ENCODE data around the gene ATP1A3.

Gene ATP1A3

DNA sequence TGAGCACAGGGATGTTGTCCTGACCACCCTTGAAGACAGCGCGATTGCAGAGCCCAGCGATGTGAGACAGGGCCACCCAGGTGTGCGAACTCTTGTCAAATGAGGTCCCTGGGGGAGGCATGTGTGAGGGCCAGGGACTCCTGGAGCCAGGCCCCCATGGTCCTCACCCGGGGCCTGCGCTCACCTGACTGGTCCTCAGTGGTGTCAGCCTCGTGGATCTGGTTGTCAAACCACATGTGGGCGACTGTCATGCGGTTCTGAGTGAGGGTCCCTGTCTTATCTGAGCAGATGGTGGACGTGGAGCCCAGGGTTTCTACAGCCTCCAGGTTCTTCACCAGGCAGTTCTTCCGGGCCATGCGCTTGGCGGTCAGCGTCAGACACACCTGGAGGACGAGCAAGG is 12.3 kb downstream of the ATP1A3 start:
- no peak for DNase-seq

DNA sequence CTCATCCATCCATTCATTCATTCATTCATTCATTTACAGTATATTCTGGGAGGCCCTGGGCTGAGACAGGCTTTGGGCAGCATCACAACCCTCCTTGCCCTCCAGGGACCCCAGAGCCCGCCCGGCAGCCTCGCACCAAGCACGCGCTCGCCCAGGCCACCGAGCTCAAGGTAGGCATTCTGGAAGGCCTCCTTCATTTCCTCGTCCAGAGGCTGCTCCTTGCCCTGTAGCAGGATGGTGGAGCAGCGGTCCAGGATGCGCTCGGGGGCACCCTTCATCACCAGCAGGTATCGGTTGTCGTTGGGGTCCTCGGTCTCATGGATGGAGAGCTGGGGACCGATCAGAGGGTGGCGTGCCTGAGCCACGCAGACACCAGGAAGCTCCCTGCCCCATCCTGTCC is 15.6 kb downstream of the ATP1A3 start:
- DNase-seq: no peak

DNA sequence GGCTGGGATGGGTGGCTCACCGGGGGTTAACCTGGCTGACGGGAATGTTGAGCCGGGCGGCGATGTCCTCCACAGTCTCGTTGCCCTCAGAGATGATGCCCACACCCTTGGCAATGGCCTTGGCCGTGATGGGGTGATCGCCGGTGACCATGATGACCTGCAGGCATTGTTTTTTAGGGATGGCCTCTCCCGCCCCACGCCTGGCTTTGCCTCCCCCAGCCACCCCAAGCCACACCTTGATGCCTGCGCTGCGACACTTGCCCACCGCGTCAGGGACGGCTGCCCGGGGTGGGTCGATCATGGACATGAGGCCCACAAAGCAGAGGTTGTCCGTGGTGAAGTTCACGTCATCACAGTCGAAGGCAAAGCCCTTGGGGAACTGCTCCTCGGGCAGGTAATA is 16.1 kb downstream of the ATP1A3 start:
- DNase-seq: no peak

GRCh38 chr19:41974652-41975051 is 19.4 kb downstream of the ATP1A3 start:
- no peak for DNase-seq

DNA sequence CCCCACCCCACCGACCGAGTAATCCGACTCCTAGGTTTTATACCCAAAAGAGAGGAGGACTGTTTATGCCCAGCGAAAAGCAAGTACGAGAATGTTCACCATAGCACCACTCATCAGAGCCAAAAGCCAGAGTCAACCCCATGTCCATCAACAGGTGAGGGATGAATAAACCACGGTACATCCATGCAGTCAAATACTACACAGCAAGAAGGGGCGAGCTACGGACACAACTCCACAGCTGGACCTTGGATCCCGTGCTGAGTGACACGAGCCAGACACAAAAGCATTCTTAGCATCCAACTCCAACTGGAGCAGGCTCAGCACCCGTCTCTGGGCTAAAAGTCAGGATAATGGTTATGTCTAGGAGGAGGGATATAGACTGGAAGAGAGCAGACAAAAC is 22.7 kb downstream of the ATP1A3 start:
- no peak for DNase-seq

GRCh38 chr19:41969772-41970458 is 24.1 kb downstream of the ATP1A3 start:
- DNase-seq: no peak

DNA sequence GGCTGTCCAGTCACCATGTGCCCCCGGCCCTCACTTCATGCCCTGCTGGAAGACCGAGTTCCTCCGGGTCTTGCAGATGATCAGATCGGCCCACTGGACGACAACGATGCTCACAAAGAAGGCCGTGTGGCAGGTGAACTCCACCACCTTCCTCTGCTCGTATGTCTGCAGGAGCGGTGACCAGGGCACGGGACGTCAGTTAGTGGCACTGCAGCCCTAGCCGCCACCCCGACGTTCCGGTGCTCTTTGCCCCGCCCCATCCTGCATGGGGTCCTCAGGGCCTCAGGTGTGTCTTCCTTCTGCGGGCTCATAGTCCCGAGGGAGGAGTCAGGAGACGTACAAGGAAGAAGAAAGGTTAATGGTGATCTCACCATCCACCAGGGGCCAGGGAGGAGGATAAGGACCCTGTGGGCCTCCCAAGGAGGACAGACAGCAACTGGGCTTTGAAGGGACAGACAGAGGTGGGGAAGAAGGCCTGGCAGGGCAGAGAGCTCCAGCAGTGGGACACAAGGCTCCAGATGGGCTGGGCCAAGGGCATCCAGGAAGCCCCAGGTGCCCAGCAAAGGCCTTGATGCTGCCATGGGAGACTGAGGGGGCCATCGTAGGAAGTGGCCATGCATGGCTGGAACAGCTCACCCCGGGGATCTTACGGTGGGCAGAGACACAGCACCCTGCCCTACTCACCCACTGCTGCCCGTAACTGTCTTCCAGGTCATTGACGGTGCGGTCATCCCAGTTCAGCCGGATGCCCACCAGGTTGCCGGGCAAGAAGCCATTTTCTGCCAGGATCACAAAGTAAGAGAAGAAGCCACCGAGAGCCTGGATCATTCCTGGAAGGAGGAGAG is 25.1 kb downstream of the ATP1A3 start:
- DNase-seq: no peak

GRCh38 chr19:41967054-41967783 is 26.8 kb downstream of the ATP1A3 start:
- DNase-seq: no peak

- no peak for DNase-seq
Observed at GRCh38 chr19:41965106-41965505, 28.9 kb downstream of the ATP1A3 start.

DNA sequence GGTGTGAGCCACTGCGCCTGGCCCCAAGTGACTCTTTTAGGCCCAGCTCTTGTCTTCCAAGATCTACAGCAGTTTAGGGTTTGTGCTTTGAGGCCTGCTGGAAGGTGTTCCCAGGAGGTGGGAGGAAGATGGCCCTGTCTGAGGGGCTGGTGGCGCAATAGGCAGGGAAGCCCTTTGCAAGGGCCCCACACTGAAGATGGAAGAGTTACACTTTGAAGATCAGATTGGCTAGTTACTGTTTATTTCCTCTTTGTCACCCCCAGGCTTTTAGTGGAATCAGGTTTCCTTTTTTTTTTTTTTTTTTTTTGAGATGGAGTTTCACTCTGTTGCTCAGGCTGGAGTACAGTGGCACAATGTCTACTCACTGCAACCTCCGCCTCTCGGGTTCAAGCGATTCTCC is 33.1 kb downstream of the ATP1A3 start:
- DNase-seq: no peak

DNA sequence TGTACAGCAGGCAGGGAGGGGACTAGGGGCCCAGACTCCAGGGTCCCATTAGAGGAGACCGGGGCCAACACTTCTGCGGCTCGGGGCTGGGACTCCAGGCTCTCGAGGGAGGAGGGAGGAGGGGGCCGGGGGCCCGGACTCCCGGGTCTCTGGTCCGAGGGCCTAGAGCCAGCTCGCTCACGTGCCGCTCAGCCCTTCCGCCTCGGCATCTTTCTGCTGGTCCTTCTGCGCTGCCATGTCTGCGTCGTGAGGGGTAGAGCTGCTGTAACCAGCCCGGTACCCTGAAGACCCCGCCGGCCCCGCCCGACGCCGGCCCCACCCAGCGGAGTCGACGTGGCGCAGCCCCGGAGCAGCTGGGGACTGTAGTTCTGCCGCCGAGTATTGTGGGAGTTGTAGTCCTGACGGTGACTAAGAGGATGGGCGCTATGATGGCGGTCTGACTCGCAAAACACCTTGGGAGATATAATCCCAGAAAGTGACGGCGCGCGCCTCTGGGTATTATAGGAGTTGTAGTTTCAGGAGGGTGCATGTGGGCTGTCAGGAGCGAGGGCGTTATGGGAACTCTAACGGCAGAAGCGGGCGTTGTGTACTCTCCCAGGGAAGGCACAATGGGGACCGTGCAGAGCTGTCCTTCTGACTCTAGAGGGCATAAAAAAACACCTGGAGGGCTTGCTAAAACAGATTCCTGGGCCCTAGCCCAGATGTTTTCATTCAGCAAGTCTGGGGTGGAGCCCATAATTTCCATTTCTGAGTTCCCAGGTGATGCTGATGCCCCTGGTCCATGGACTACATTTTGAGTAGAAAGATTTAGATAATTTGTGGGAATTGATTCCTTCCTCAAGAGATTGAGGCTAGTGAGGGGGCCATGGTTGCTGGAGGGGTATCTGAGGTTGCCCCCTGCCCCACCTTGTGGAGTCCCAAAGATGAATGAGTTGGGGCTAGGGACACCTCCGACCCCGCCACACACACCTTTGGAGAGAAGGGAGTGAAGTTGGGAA is 34.7 kb downstream of the ATP1A3 start, which contains the start of gene RABAC1:
Gene RABAC1 (minus strand): TSS at position 266 of the 998 bp plus-strand sequence. CDS start 29 bp downstream, at position 237.
- peak; percentile 88 for DNase-seq

- DNase-seq: peak; percentile 84
Observed at GRCh38 chr19:41958367-41959055, 35.5 kb downstream of the ATP1A3 start.

GRCh38 chr19:41957838-41958366 is 36.1 kb downstream of the ATP1A3 start:
- DNase-seq: peak; percentile 30

DNA sequence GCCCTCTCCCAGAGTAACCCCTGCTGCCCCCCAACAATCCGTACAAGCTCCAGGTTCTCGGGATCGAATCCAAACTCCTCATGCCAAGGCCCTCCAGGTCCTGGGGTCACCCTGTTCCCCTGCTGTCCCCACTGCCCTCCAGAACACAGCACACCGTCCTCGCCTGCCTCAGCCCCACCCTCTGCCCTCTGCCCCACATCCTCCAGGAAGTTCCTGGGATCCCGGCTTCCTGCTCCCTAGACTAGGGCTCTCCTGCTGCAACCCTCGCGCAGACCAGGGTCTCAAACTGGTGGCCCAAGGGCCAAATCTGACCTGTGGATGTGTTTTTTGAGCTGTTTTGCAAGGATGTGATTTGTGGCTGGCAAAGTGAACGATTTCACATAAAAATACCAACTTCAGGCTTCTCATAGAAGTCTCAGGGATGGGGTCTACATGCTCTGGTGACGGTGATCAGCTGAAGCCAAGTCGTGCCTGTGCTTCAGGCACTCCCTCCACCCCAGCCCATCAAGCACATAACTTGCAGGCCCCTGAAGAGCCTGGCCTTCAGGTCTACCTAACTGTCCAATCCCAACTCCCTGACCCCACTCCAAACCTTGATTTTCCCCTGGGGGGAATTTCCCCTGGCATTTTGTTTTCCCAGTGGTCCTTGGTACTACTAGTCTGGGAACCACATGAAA is 36.7 kb downstream of the ATP1A3 start:
- DNase-seq: no peak

- no peak for DNase-seq
Observed at GRCh38 chr19:41956621-41957020, 37.4 kb downstream of the ATP1A3 start.

DNA sequence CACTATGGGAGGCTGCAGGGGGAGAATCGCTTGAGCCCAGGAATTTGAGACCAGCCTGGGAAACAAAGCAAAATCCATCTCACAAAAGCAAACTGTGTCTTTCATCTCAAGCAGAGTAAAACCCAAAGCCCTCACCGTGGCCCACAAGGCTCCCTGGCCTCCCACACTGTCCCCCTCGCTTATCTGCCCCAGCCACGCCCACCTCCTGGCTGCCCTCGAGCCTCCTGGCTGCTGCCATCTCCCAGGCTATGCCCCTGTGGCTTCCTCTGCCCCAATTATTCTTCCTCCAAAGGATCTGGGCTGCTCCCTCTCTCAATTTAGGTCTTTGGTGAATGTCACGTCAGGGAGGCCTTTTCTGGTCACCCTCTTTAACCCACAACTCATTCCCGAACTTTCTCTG is 38.5 kb downstream of the ATP1A3 start:
- DNase-seq: no peak

- peak; percentile 91 for DNase-seq
Observed at GRCh38 chr19:41951686-41952172, 42.3 kb downstream of the ATP1A3 start.

GRCh38 chr19:41947091-41947490 is 46.9 kb downstream of the ATP1A3 start:
- DNase-seq: no peak

GRCh38 chr19:41945135-41945766 is 48.8 kb downstream of the ATP1A3 start:
- DNase-seq: peak; percentile 92

DNA sequence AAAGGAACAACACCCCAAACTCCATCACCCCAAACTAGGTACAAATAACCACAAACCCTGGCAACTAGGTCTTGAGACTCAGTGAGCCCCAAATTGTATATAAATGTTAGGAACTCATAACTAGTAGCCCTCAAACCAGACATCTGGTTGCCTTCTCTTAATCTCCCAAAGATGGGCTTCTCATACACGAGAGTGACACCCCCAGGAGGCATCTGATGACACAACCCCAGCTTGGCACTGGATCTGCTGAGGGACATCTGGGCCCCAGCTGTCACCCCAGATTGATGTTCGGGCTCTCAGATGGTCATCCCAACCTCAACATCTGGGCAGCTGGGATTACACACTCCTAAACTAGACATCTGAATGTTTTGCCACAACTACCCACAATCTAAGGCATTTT is 49.7 kb downstream of the ATP1A3 start:
- no peak for DNase-seq
